HepG2 (cell line): ENCODE results near the gene ZC3H18. TPM values are rescaled to one million over a fixed set of nuclear protein-coding genes. Genes with fewer than 3 reads are reported as not detected.
A peak's percentile ranks its signal among the peaks of the same experiment; 100 is the strongest.

Source experiments
- ATAC-seq: fragments of 200-7000 bp; cut with Tn5 transposase; 3 replicates; pipeline ENCODE4 v1.9.1; 2020; ENCODE audit warnings: mild to moderate bottlenecking, moderate library complexity
- BruUV-seq: library from RNA; stranded (reverse); fragments of 400-500 nt; replicated peaks from 2 replicates; lab custom pipeline; 2021; lab: Mats Ljungman, UMichigan
- CTCF ChIA-PET: fragments of 300-600 bp; formaldehyde crosslinking; extraction: SDS; loops from one replicate; lab custom pipeline; 2021; ENCODE audit warnings: low total read pairs, inconsistent platforms, low intra/inter-chr PET ratio; lab: Yijun Ruan, JAX
- POLR2A ChIA-PET: fragments of 350-600 bp; sonication (Branson Sonifier 250); formaldehyde crosslinking; loops from one replicate; lab custom pipeline; 2020; ENCODE audit warnings: antibody characterized with exemption, inconsistent platforms; lab: Yijun Ruan, JAX
- DNase-seq: peaks from one replicate; pipeline ENCODE4 v3.0.0-alpha.2; 2015; ENCODE audit warnings: low spot score
- FAIRE-seq: peaks from 3 replicates; lab custom pipeline; 2011; peaks lifted over from hg19 to GRCh38; lab: Jason Lieb, UNC
- H2AFZ ChIP-seq: one replicate; pipeline ENCODE4 v1.6.1; 2011; ENCODE audit warnings: low read length, inconsistent platforms
- H3K27ac ChIP-seq: fragments of 300-600 bp; 3 replicates; pipeline ENCODE4 v1.8.0; 2011; ENCODE audit warnings: mixed run types, mild to moderate bottlenecking, mixed read lengths, low read length, inconsistent platforms; ENCODE audit not compliant: insufficient read depth; ENCODE audit errors: extremely low read length
- H3K27me3 ChIP-seq, 2 experiments: fragments of 200-600 bp in 1 of 2; 2 replicates in 1 of 2; 3 replicates in 1 of 2; pipeline versions ENCODE4 v1.6.0 to v1.8.0; 2011; ENCODE audit warnings: low read length in 2 of 2, mild to moderate bottlenecking in 2 of 2, moderate library complexity in 2 of 2, inconsistent platforms in 1 of 2; ENCODE audit not compliant: insufficient read depth in 2 of 2, control insufficient read depth in 1 of 2
- H3K36me3 ChIP-seq, 2 experiments: fragments of 200-600 bp in 1 of 2; replicated peaks in 1 of 2; 2 replicates in 1 of 2; 3 replicates in 1 of 2; pipeline versions ENCODE4 v1.5.1 to v1.8.0; 2011; ENCODE audit warnings: low read length in 2 of 2, inconsistent platforms in 1 of 2; ENCODE audit not compliant: insufficient read depth in 2 of 2, control insufficient read depth in 1 of 2
- H3K4me1 ChIP-seq: 2 replicates; pipeline ENCODE4 v1.5.1; 2012; ENCODE audit warnings: low read length, inconsistent platforms; ENCODE audit not compliant: insufficient read depth
- H3K4me2 ChIP-seq: 2 replicates; pipeline ENCODE4 v1.6.0; 2011; ENCODE audit warnings: low read depth, low read length, inconsistent platforms
- H3K4me3 ChIP-seq, 3 experiments: fragments of 200-600 bp in 1 of 3; sonication (generic), shearing (Covaris generic) in 1 of 3; replicated peaks in 1 of 3; 2 replicates each; pipeline ENCODE4 v1.5.1; 2011 to 2016; ENCODE audit warnings: low read length in 3 of 3, inconsistent platforms in 2 of 3, low read depth in 2 of 3, mild to moderate bottlenecking in 2 of 3, control low read depth in 1 of 3, mixed read lengths in 1 of 3; ENCODE audit not compliant: insufficient read depth in 1 of 3
- H3K79me2 ChIP-seq: one replicate; pipeline ENCODE4 v1.6.1; 2011; ENCODE audit warnings: low read length, inconsistent platforms; ENCODE audit not compliant: insufficient read depth
- H3K9ac ChIP-seq: 2 replicates; pipeline ENCODE4 v1.6.0; 2011; ENCODE audit warnings: mild to moderate bottlenecking, low read depth, low read length, inconsistent platforms; ENCODE audit not compliant: insufficient read depth
- H3K9me3 ChIP-seq: 2 replicates; pipeline ENCODE4 v1.5.1; 2012; ENCODE audit warnings: mild to moderate bottlenecking, low read length
- H4K20me1 ChIP-seq: 2 replicates; pipeline ENCODE4 v1.6.0; 2011; ENCODE audit warnings: inconsistent platforms, mild to moderate bottlenecking, low read length, moderate library complexity; ENCODE audit not compliant: insufficient read depth
- AKAP8 ChIP-seq: sonication (generic); formaldehyde crosslinking; IDR thresholded peaks from 2 replicates; pipeline ENCODE4 v1.5.1; 2020; ENCODE audit warnings: mild to moderate bottlenecking, missing genetic modification reagents
- HNF4A ChIP-seq: sonication (generic); formaldehyde crosslinking; IDR thresholded peaks from 2 replicates; pipeline ENCODE4 v1.4.0; 2020; ENCODE audit warnings: missing genetic modification reagents
- MED13 ChIP-seq: sonication (generic); formaldehyde crosslinking; IDR thresholded peaks from 2 replicates; pipeline ENCODE4 v1.5.0; 2020; ENCODE audit warnings: missing genetic modification reagents
- NFE2 ChIP-seq: sonication (generic); formaldehyde crosslinking; IDR thresholded peaks from 2 replicates; pipeline ENCODE4 v1.4.0; 2020; ENCODE audit warnings: missing genetic modification reagents
- RORA ChIP-seq: sonication (generic); formaldehyde crosslinking; IDR thresholded peaks from 2 replicates; pipeline ENCODE4 v1.5.0; 2020; ENCODE audit warnings: mild to moderate bottlenecking, missing genetic modification reagents, moderate library complexity
- ZEB1 ChIP-seq: IDR thresholded peaks from 2 replicates; pipeline ENCODE4 v1.6.1; 2012; ENCODE audit warnings: mild to moderate bottlenecking, low read depth, inconsistent platforms; ENCODE audit not compliant: insufficient replicate concordance
- ZNF329 ChIP-seq: sonication (generic); formaldehyde crosslinking; IDR thresholded peaks from 2 replicates; pipeline ENCODE4 v1.9.0; 2021; ENCODE audit warnings: low read depth, mild to moderate bottlenecking, missing genetic modification reagents
- ZNF563 ChIP-seq: sonication (generic); formaldehyde crosslinking; IDR thresholded peaks from 2 replicates; pipeline ENCODE4 v1.8.0; 2022; ENCODE audit warnings: mild to moderate bottlenecking, moderate library complexity, missing genetic modification reagents
- WGBS: methylation state at CpG from one replicate; pipeline ENCODE4 v1.1.6; 2017; ENCODE audit warnings: low lambda C conversion rate; 5-methylcytosine and 5-hydroxymethylcytosine counted together
- in situ Hi-C: cut with HindIII; loops from 2 replicates; pipeline ENCODE4 v1.10.0; 2017; ENCODE audit warnings: low pct_unique_long_range_greater_than_20kb; ENCODE audit not compliant: extremely low pct_ligation_motif_present
- intact Hi-C: fragments of 100-400 bp; cut with micrococcal nuclease; formaldehyde crosslinking; loops from one replicate; pipeline ENCODE4 v1.10.0; 2022; ENCODE audit not compliant: unreplicated experiment
- polyA plus RNA-seq, 8 experiments: library from polyadenylated mRNA; depleted of rRNA in 3 of 8; stranded (reverse) in 7 of 8; unstranded in 1 of 8; fragments of >200 nt; fragmentation: Illumina TruSeq in 4 of 8; extraction: Trizol in 4 of 8; gene quantifications; 2 replicates each; pipeline versions ENCODE4 v1.2.1 to v1.2.3, GENCODE V29; 2011 to 2016; ENCODE audit warnings: low read depth in 4 of 8, missing spikeins in 1 of 8, mixed read lengths in 1 of 8; ENCODE audit not compliant: insufficient read depth in 1 of 8
- total RNA-seq, 5 experiments: library from RNA; depleted of rRNA; stranded (reverse); fragments of >200 nt; fragmentation: Illumina TruSeq; extraction: Trizol; gene quantifications; 2 replicates each; pipeline ENCODE4 v1.2.3, GENCODE V29; 2016; ENCODE audit warnings: low read depth in 1 of 5
- TF ChIP-seq, protein P1 (sequence below): sonication (generic); formaldehyde crosslinking; IDR thresholded peaks from 2 replicates; pipeline ENCODE4 v1.5.1; 2020; ENCODE audit warnings: mild to moderate bottlenecking, missing genetic modification reagents, moderate library complexity
- TF ChIP-seq, protein P2 (sequence below): sonication (generic); formaldehyde crosslinking; IDR thresholded peaks from 2 replicates; pipeline ENCODE4 v1.5.1; 2020; ENCODE audit warnings: mild to moderate bottlenecking, missing genetic modification reagents, moderate library complexity
- TF ChIP-seq, protein P3 (sequence below): sonication (generic); formaldehyde crosslinking; IDR thresholded peaks from 2 replicates; pipeline ENCODE4 v1.8.0; 2022; ENCODE audit warnings: mild to moderate bottlenecking, missing genetic modification reagents, moderate library complexity
- TF ChIP-seq, protein P4 (sequence below): sonication (generic); formaldehyde crosslinking; IDR thresholded peaks from 2 replicates; pipeline ENCODE4 v1.4.0; 2020; ENCODE audit warnings: missing genetic modification reagents

The ZC3H18 gene
- total and polyA plus RNA-seq, 2 of the 13 experiments (the other 11 are each of a cell fraction or from before 2014, with no cell fraction given): 11.2 to 27.4 TPM

DNA sequence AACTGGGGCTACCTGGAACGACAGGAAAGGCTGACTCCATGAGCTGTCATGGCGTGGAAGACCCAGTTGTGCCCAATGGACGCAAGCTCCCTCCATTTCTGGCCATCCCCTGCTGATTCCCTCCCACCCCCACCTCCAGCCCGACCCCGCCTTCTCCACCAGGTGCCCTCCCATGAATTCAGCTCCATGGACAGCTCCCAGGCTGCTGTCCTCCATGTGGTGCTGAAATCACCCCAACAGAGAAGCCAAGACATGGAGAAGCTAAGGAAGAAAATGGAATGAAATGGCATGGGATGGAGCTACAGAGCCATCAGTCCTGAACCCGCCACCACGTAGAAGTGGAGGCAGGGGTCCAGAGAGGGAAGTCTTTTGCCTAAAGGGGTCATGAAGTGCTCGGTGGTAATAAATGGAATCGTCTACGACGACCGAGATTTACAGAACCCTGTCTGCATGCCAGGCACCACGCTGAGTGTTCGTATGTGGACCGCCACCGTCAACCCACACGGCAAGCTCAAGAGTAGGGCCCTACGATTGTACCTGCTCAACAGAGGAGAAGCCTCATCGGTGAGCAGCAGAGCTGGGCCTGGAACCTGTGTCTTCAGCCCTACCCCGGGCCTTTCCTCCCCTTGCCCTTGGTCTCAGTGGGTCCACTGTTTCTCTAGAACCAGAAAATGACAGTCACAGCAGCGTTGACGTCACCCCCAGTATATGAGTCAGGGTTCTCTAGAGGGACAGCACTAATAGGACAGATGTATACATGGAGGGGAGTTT, 9.3 kb upstream of the ZC3H18 start:
- H3K36me3 ChIP-seq: no peaks in the 10 kb centered on the region
- no peak overlapping the region for H3K4me2 ChIP-seq
- H3K27me3 ChIP-seq: peaks cover 9 to 33% of the 10 kb centered on the region in 2 experiments; a peak in 4 of 5 replicates
- H3K4me3 ChIP-seq: no peak overlapping the region
- FAIRE-seq: no peak
- H2AFZ ChIP-seq: no peak overlapping the region
- peaks cover 2% of the 10 kb centered on the region; the same call in 1 of the 2 replicates for H4K20me1 ChIP-seq
- BruUV-seq: no TSS peak
- no peaks in the 10 kb centered on the region for H3K79me2 ChIP-seq
- no peak overlapping the region for H3K9ac ChIP-seq
- peak; percentile 44 for DNase-seq
- peak; percentile 25 for ATAC-seq
- POLR2A ChIA-PET: interaction anchor here (0.7 to 1.7 kb wide), 3 partner anchors 10 to 625 kb away, joined by 3 to 5 read pairs (median 4); partner anchors contain the start of genes CA5A and ZC3H18
- no peaks in the 10 kb centered on the region for H3K9me3 ChIP-seq
- CTCF ChIA-PET: interaction anchor here (1.3 to 2.9 kb wide), 3 partner anchors 73 to 123 kb away, joined by 3 to 27 read pairs (median 3); no protein-coding TSS in a partner anchor
- intact Hi-C loops (no loop called here), in situ Hi-C loops (no loop called here)
- H3K27ac ChIP-seq: no peak overlapping the region
- 54% methylated on average over 21 of the region's 22 CpGs for WGBS
- peaks cover 22% of the 10 kb centered on the region for H3K4me1 ChIP-seq
- TF ChIP-seq MED13 (CRISPR knock-in tag): peak; percentile 99
- TF ChIP-seq RORA (CRISPR knock-in tag): no peak
- TF ChIP-seq, protein P1, sequence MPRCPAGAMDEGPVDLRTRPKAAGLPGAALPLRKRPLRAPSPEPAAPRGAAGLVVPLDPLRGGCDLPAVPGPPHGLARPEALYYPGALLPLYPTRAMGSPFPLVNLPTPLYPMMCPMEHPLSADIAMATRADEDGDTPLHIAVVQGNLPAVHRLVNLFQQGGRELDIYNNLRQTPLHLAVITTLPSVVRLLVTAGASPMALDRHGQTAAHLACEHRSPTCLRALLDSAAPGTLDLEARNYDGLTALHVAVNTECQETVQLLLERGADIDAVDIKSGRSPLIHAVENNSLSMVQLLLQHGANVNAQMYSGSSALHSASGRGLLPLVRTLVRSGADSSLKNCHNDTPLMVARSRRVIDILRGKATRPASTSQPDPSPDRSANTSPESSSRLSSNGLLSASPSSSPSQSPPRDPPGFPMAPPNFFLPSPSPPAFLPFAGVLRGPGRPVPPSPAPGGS (CRISPR knock-in tag): peak; percentile 99; the same call in 1 of the 2 replicates
- peak; percentile 87 for TF ChIP-seq ZNF329 (CRISPR knock-in tag)
- peak; percentile 99 for TF ChIP-seq ZNF563 (CRISPR knock-in tag)
- TF ChIP-seq, protein P2, sequence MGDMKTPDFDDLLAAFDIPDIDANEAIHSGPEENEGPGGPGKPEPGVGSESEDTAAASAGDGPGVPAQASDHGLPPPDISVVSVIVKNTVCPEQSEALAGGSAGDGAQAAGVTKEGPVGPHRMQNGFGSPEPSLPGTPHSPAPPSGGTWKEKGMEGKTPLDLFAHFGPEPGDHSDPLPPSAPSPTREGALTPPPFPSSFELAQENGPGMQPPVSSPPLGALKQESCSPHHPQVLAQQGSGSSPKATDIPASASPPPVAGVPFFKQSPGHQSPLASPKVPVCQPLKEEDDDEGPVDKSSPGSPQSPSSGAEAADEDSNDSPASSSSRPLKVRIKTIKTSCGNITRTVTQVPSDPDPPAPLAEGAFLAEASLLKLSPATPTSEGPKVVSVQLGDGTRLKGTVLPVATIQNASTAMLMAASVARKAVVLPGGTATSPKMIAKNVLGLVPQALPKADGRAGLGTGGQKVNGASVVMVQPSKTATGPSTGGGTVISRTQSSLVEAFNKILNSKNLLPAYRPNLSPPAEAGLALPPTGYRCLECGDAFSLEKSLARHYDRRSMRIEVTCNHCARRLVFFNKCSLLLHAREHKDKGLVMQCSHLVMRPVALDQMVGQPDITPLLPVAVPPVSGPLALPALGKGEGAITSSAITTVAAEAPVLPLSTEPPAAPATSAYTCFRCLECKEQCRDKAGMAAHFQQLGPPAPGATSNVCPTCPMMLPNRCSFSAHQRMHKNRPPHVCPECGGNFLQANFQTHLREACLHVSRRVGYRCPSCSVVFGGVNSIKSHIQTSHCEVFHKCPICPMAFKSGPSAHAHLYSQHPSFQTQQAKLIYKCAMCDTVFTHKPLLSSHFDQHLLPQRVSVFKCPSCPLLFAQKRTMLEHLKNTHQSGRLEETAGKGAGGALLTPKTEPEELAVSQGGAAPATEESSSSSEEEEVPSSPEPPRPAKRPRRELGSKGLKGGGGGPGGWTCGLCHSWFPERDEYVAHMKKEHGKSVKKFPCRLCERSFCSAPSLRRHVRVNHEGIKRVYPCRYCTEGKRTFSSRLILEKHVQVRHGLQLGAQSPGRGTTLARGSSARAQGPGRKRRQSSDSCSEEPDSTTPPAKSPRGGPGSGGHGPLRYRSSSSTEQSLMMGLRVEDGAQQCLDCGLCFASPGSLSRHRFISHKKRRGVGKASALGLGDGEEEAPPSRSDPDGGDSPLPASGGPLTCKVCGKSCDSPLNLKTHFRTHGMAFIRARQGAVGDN: peak; percentile 43
- TF ChIP-seq ZEB1: no peak
- TF ChIP-seq, protein P3, sequence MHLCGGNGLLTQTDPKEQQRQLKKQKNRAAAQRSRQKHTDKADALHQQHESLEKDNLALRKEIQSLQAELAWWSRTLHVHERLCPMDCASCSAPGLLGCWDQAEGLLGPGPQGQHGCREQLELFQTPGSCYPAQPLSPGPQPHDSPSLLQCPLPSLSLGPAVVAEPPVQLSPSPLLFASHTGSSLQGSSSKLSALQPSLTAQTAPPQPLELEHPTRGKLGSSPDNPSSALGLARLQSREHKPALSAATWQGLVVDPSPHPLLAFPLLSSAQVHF (CRISPR knock-in tag): peak; percentile 99
- TF ChIP-seq NFE2 (CRISPR knock-in tag): peak; percentile 97
- TF ChIP-seq, protein P4, sequence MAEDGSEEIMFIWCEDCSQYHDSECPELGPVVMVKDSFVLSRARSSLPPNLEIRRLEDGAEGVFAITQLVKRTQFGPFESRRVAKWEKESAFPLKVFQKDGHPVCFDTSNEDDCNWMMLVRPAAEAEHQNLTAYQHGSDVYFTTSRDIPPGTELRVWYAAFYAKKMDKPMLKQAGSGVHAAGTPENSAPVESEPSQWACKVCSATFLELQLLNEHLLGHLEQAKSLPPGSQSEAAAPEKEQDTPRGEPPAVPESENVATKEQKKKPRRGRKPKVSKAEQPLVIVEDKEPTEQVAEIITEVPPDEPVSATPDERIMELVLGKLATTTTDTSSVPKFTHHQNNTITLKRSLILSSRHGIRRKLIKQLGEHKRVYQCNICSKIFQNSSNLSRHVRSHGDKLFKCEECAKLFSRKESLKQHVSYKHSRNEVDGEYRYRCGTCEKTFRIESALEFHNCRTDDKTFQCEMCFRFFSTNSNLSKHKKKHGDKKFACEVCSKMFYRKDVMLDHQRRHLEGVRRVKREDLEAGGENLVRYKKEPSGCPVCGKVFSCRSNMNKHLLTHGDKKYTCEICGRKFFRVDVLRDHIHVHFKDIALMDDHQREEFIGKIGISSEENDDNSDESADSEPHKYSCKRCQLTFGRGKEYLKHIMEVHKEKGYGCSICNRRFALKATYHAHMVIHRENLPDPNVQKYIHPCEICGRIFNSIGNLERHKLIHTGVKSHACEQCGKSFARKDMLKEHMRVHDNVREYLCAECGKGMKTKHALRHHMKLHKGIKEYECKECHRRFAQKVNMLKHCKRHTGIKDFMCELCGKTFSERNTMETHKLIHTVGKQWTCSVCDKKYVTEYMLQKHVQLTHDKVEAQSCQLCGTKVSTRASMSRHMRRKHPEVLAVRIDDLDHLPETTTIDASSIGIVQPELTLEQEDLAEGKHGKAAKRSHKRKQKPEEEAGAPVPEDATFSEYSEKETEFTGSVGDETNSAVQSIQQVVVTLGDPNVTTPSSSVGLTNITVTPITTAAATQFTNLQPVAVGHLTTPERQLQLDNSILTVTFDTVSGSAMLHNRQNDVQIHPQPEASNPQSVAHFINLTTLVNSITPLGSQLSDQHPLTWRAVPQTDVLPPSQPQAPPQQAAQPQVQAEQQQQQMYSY: peak; percentile 88
- TF ChIP-seq HNF4A (CRISPR knock-in tag): peak; percentile 40
- peak; percentile 89; the same call in 1 of the 2 replicates for TF ChIP-seq AKAP8 (CRISPR knock-in tag)
